ENCODE results near the gene CELA1. TPM values are rescaled to one million over a fixed set of nuclear protein-coding genes. Genes with fewer than 3 reads are reported as not detected.
"Not testable (repeated sequence)": the region's sequence is repeated elsewhere in the genome, so short reads cannot be mapped to it uniquely, and the experiment has no call there.

Gene CELA1
- total and polyA plus RNA-seq, 10 of the 15 experiments (the other 5 are each of a cell fraction or from before 2014, with no cell fraction given), result not detected

DNA sequence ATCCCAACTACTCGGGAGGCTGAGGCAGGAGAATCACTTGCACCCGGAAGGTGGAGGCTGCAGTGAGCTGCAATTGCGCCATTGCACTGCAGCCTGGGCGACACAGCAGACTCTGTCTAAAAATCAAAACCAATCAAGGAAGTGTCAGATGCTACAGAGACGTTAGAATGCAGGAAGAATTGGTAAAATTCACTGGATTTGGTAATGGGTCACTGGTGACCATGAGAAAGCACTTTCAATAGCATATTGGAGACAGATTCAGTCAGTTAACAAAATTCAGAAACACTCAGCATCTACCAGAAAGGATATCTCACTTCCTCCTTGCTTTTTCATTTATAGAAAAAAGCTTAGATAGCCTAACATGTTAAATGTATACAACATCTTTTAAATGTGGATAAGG is 40.0 kb downstream of the CELA1 start:
- intact Hi-C loops (cut with micrococcal nuclease; ENCODE audit: unreplicated experiment), result no loop called here
- peak; percentile 38; the same call in 2 of the 3 replicates for ATAC-seq
- H2AFZ ChIP-seq (ENCODE audit: control insufficient read depth, low read depth, low read length), result no peak overlapping the region

DNA sequence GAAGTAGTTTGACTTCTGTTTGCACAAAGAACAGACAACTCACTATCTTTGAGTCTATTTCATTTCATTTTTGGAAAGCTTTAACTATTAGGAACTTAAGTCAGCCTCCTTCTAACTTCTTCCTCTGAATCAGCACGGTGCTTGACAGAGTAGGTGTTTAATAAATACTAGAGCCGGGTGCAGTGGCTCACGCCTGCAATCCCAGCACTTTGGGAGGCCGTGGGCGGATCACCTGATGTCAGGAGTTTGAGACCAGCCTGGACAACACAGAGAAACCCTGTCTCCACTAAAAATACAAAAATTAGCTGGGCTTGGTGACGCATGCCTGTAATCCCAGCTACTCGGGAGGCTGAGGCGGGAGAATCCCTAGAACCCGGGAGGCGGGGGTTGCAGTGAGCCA is 45.7 kb downstream of the CELA1 start:
- H3K9ac ChIP-seq (ENCODE audit: control insufficient read depth, insufficient read depth, low read length); intact Hi-C loops (cut with micrococcal nuclease; ENCODE audit: unreplicated experiment); H3K27me3 ChIP-seq (replicated peaks in 1 of 2; ENCODE audit: control insufficient read depth in 2 of 2, insufficient read depth in 2 of 2, low read length in 1 of 2); H3K9me3 ChIP-seq (replicated peaks; ENCODE audit: control insufficient read depth, insufficient read depth, low read length); H4K20me1 ChIP-seq (ENCODE audit: control insufficient read depth, insufficient read depth); H3K4me1 ChIP-seq (ENCODE audit: control insufficient read depth, insufficient read depth, low read length); H2AFZ ChIP-seq (ENCODE audit: control insufficient read depth, low read depth, low read length); in situ Hi-C loops (cut with MboI); H3K4me2 ChIP-seq (ENCODE audit: control insufficient read depth, insufficient read depth); H3K79me2 ChIP-seq (ENCODE audit: control insufficient read depth, insufficient read depth, low read length); RAD21 ChIA-PET (ENCODE audit: unreplicated experiment); POLR2A ChIA-PET; H3K27ac ChIP-seq (ENCODE audit: control insufficient read depth, insufficient read depth); BruUV-seq (replicated peaks); FAIRE-seq; DNase-seq (ENCODE audit: low read depth, low spot score); H3K4me3 ChIP-seq; ATAC-seq: not testable (repeated sequence)
- WGBS (ENCODE audit: insufficient coverage, insufficient replicate concordance, low lambda C conversion rate, missing lambda C conversion rate), result 89% methylated on average over 10 of the region's 10 CpGs
- peaks cover 0 to 16% of the 10 kb centered on the region in 2 experiments; a peak in 3 of 4 replicates for H3K36me3 ChIP-seq (ENCODE audit: control insufficient read depth in 2 of 2, insufficient read depth in 2 of 2, low read length in 1 of 2)
- ChIA-PET CTCF (interaction anchor here (1.0 kb wide), 1 partner anchor 40 kb away, joined by 4 read pairs; no protein-coding TSS in a partner anchor), SMC1A (ENCODE audit: uncharacterized antibody, unreplicated experiment) (interaction anchor here (0.8 to 0.9 kb wide), 2 partner anchors 10 to 40 kb away, joined by 3 to 5 read pairs; no protein-coding TSS in a partner anchor)

More for the DNA sequence above, 40.0 kb downstream of the CELA1 start:
- in situ Hi-C loops (cut with MboI), result no loop called here
- RAD21 ChIA-PET (ENCODE audit: unreplicated experiment), result interaction anchor here (1.0 kb wide), 1 partner anchor 15 kb away, joined by 3 read pairs; no protein-coding TSS in a partner anchor
- H3K27ac ChIP-seq (ENCODE audit: control insufficient read depth, insufficient read depth), result no peak overlapping the region
- no peaks in the 10 kb centered on the region for H3K79me2 ChIP-seq (ENCODE audit: control insufficient read depth, insufficient read depth, low read length)
- peaks cover 0 to 9% of the 10 kb centered on the region in 2 experiments; a peak in 2 of 4 replicates for H3K36me3 ChIP-seq (ENCODE audit: control insufficient read depth in 2 of 2, insufficient read depth in 2 of 2, low read length in 1 of 2)
- 79% methylated on average over 5 of the region's 5 CpGs for WGBS (ENCODE audit: insufficient coverage, insufficient replicate concordance, low lambda C conversion rate, missing lambda C conversion rate)
- SMC1A ChIA-PET (ENCODE audit: uncharacterized antibody, unreplicated experiment), result interaction anchor here (0.8 to 1.3 kb wide), 2 partner anchors 16 to 35 kb away, joined by 3 to 8 read pairs; no protein-coding TSS in a partner anchor
- peaks cover 11% of the 10 kb centered on the region for H3K4me1 ChIP-seq (ENCODE audit: control insufficient read depth, insufficient read depth, low read length)
- no peaks in the 10 kb centered on the region for H3K27me3 ChIP-seq (replicated peaks in 1 of 2; ENCODE audit: control insufficient read depth in 2 of 2, insufficient read depth in 2 of 2, low read length in 1 of 2)
- CTCF ChIA-PET, result interaction anchor here (0.6 to 3.2 kb wide), 3 partner anchors 8 to 35 kb away, joined by 3 to 15 read pairs (median 3); no protein-coding TSS in a partner anchor
- POLR2A ChIA-PET, result no interaction called here
- FAIRE-seq (no peak), DNase-seq (ENCODE audit: low read depth, low spot score) (no peak)
- H3K9ac ChIP-seq (ENCODE audit: control insufficient read depth, insufficient read depth, low read length), result no peak overlapping the region
- TF ChIP-seq, protein P1, sequence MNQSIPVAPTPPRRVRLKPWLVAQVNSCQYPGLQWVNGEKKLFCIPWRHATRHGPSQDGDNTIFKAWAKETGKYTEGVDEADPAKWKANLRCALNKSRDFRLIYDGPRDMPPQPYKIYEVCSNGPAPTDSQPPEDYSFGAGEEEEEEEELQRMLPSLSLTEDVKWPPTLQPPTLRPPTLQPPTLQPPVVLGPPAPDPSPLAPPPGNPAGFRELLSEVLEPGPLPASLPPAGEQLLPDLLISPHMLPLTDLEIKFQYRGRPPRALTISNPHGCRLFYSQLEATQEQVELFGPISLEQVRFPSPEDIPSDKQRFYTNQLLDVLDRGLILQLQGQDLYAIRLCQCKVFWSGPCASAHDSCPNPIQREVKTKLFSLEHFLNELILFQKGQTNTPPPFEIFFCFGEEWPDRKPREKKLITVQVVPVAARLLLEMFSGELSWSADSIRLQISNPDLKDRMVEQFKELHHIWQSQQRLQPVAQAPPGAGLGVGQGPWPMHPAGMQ (IDR thresholded peaks at IDR 0.05; ENCODE audit: borderline replicate concordance), result no peak
- peak; percentile 49; the same call in 1 of the 2 replicates for TF ChIP-seq SPI1 (IDR thresholded peaks at IDR 0.05; ENCODE audit: borderline replicate concordance, insufficient read depth, low read depth, low read length)
- no peaks in the 10 kb centered on the region for H3K9me3 ChIP-seq (replicated peaks; ENCODE audit: control insufficient read depth, insufficient read depth, low read length)
- H3K4me2 ChIP-seq (ENCODE audit: control insufficient read depth, insufficient read depth), result no peak overlapping the region
- no peaks in the 10 kb centered on the region for H4K20me1 ChIP-seq (ENCODE audit: control insufficient read depth, insufficient read depth)
- BruUV-seq (replicated peaks), result no TSS peak
- H3K4me3 ChIP-seq, result no peak overlapping the region
